Parathyroid adenoma (tissue), 2 donors: Measurements from ENCODE around the gene MYO1B.

Experiments used
- H2AFZ ChIP-seq: fragments of 300-600 bp; sonication (generic); one replicate; pipeline ENCODE4 v1.7.0; 2017; ENCODE audit warnings: antibody characterized with exemption, mild to moderate bottlenecking
- H3K27ac ChIP-seq: fragments of 300-600 bp; sonication (generic); one replicate; pipeline ENCODE4 v1.7.0; 2017
- H3K27me3 ChIP-seq: fragments of 300-600 bp; sonication (generic); one replicate; pipeline ENCODE4 v1.7.0; 2017; ENCODE audit warnings: low read length; ENCODE audit not compliant: control insufficient read depth, insufficient read depth
- H3K36me3 ChIP-seq: fragments of 300-600 bp; sonication (generic); one replicate; pipeline ENCODE4 v1.7.0; 2017; ENCODE audit warnings: low read length; ENCODE audit not compliant: control insufficient read depth, insufficient read depth
- H3K4me1 ChIP-seq: fragments of 300-600 bp; sonication (generic); one replicate; pipeline ENCODE4 v1.7.0; 2017; ENCODE audit warnings: control low read depth
- H3K4me2 ChIP-seq: fragments of 300-600 bp; sonication (generic); one replicate; pipeline ENCODE4 v1.7.0; 2017; ENCODE audit warnings: low read length
- H3K4me3 ChIP-seq: fragments of 300-600 bp; sonication (generic); one replicate; pipeline ENCODE4 v1.7.0; 2017; ENCODE audit warnings: low read depth, low read length
- H3K79me2 ChIP-seq: fragments of 300-600 bp; sonication (generic); one replicate; pipeline ENCODE4 v1.7.0; 2017; ENCODE audit warnings: control low read depth
- H3K9ac ChIP-seq: fragments of 300-600 bp; sonication (generic); one replicate; pipeline ENCODE4 v1.7.0; 2017; ENCODE audit warnings: mild to moderate bottlenecking
- H3K9me3 ChIP-seq: fragments of 300-600 bp; sonication (generic); one replicate; pipeline ENCODE4 v1.7.0; 2017; ENCODE audit warnings: low read length; ENCODE audit not compliant: control insufficient read depth
- CTCF ChIP-seq: fragments of 300-600 bp; sonication (generic); IDR thresholded peaks from one replicate; pipeline ENCODE4 v1.7.0; 2017; ENCODE audit warnings: antibody characterized with exemption, mild to moderate bottlenecking
- donor health status: primary hyperparathyroidism.

The MYO1B gene

GRCh38 chr2:191250400-191250799 lies 5.2 kb downstream of the MYO1B start:
- TF ChIP-seq CTCF, result no peak
- Histone ChIP-seq H3K4me1 (peaks cover 14% of the 10 kb centered on the region), H3K9ac (no peak overlapping the region), H3K4me3 (no peak overlapping the region), H3K36me3 (no peaks in the 10 kb centered on the region), H3K79me2 (peaks cover 12% of the 10 kb centered on the region), H3K27me3 (no peaks in the 10 kb centered on the region), H3K9me3 (no peaks in the 10 kb centered on the region), H3K4me2 (no peak overlapping the region), H3K27ac (no peak overlapping the region), H2AFZ (no peak overlapping the region)

DNA sequence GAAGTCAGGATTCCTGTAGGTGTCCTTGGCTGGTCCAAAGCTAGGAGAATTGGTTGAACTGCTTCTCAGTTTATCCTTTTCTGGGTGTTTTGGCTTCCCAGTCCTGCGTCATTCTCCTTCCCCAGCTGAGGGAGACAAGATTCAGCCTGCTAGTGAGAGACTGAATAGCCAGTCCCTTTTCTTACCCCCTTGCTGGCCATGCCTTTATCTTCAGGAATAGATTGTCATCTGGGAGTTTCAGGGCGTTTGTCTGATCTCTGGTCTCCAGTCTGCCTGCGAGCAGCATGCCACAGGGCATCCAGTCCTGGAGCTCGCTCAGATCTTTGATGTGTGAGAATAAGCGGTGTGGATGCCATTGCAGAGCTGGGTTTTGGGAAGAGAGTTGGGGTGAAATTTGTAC lies 5.8 kb downstream of the MYO1B start:
- Histone ChIP-seq H3K4me3 (no peak overlapping the region), H3K27ac (peak overlapping the region; percentile 17), H3K27me3 (no peaks in the 10 kb centered on the region), H3K9me3 (no peaks in the 10 kb centered on the region), H3K4me2 (peak overlapping the region; percentile 37), H3K36me3 (no peaks in the 10 kb centered on the region), H3K9ac (no peak overlapping the region), H3K79me2 (peaks cover 12% of the 10 kb centered on the region), H3K4me1 (peaks cover 16% of the 10 kb centered on the region), H2AFZ (peak overlapping the region; percentile 31)
- no peak for TF ChIP-seq CTCF

GRCh38 chr2:191252699-191253098 lies 7.5 kb downstream of the MYO1B start:
- no peak for TF ChIP-seq CTCF
- H3K9me3 ChIP-seq, result no peaks in the 10 kb centered on the region
- H2AFZ ChIP-seq, result no peak overlapping the region
- H3K4me1 ChIP-seq, result peaks cover 26% of the 10 kb centered on the region
- no peak overlapping the region for H3K4me2 ChIP-seq
- peaks cover 12% of the 10 kb centered on the region for H3K79me2 ChIP-seq
- no peak overlapping the region for H3K27ac ChIP-seq
- H3K36me3 ChIP-seq, result no peaks in the 10 kb centered on the region
- no peak overlapping the region for H3K9ac ChIP-seq
- H3K27me3 ChIP-seq, result no peaks in the 10 kb centered on the region
- no peak overlapping the region for H3K4me3 ChIP-seq

GRCh38 chr2:191253476-191253875 lies 8.3 kb downstream of the MYO1B start:
- peaks cover 26% of the 10 kb centered on the region for H3K4me1 ChIP-seq
- TF ChIP-seq CTCF, result no peak
- H3K27ac ChIP-seq, result no peak overlapping the region

DNA sequence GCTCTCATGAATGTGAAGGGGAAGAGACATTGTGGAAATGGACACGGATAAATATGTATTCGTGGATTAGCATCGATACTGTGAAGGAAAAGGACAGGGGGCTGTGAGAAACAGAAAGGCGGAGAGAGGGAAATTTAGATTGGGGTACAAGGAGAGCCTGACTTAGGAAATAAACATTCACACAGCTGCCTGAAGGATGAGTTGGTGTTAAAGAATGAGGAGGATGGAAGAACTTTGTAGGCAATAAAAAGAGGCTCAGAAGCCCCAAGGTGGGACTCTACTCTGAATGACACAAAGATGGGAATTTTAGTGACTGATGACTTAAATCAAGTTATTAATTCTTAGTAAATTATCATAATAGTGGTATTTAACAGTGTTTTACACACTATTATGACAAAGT lies 10.1 kb downstream of the MYO1B start:
- Histone ChIP-seq H2AFZ (no peak overlapping the region), H3K9me3 (no peaks in the 10 kb centered on the region), H3K4me3 (no peak overlapping the region), H3K9ac (no peak overlapping the region), H3K4me1 (peaks cover 26% of the 10 kb centered on the region), H3K36me3 (no peaks in the 10 kb centered on the region), H3K4me2 (no peak overlapping the region), H3K27me3 (no peaks in the 10 kb centered on the region), H3K79me2 (peaks cover 23% of the 10 kb centered on the region), H3K27ac (no peak overlapping the region)
- TF ChIP-seq CTCF, result no peak

More at GRCh38 chr2:191253476-191253875, 8.3 kb downstream of the MYO1B start:
- Histone ChIP-seq H3K79me2 (peaks cover 17% of the 10 kb centered on the region), H2AFZ (no peak overlapping the region), H3K4me2 (no peak overlapping the region), H3K9ac (no peak overlapping the region), H3K36me3 (no peaks in the 10 kb centered on the region), H3K4me3 (no peak overlapping the region), H3K9me3 (no peaks in the 10 kb centered on the region), H3K27me3 (no peaks in the 10 kb centered on the region)
